ENCODE data around the gene PELI1. TPM values are rescaled to one million over a fixed set of nuclear protein-coding genes. Genes with fewer than 3 reads are reported as not detected.
A peak's percentile ranks its signal among the peaks of the same experiment; 100 is the strongest.

PELI1 gene
- total RNA-seq, 4 donors from 2014 or later, result 18.4 to 31.0 (median 24.6) TPM

DNA sequence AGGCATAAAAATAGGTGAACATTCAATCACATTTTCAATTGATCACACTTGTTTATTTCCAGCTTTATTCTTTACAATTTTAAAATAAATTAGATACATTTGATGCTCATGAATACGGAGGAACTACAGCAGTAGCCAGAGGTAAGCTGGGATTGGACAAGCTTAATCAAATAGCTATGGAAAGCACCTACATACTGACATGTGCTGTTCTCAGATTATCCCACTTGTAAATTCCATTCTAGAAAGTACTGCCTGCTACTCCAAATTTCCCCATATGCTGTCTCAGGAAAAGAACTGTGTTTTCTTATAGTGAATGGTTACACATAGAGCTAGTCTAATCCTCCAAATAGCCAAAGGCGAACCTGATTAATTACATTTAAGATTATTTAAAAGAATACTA is 24.2 kb downstream of the PELI1 start:
- peaks cover 3 to 58% (median 27%) of the 10 kb centered on the region in 4 donors for H3K4me1 ChIP-seq
- no peaks in the 10 kb centered on the region for H3K9me3 ChIP-seq
- TF ChIP-seq EP300 (IDR thresholded peaks at IDR 0.05), result no peak
- no peak for TF ChIP-seq POLR2A (IDR thresholded peaks at IDR 0.05)
- TF ChIP-seq, protein P1, sequence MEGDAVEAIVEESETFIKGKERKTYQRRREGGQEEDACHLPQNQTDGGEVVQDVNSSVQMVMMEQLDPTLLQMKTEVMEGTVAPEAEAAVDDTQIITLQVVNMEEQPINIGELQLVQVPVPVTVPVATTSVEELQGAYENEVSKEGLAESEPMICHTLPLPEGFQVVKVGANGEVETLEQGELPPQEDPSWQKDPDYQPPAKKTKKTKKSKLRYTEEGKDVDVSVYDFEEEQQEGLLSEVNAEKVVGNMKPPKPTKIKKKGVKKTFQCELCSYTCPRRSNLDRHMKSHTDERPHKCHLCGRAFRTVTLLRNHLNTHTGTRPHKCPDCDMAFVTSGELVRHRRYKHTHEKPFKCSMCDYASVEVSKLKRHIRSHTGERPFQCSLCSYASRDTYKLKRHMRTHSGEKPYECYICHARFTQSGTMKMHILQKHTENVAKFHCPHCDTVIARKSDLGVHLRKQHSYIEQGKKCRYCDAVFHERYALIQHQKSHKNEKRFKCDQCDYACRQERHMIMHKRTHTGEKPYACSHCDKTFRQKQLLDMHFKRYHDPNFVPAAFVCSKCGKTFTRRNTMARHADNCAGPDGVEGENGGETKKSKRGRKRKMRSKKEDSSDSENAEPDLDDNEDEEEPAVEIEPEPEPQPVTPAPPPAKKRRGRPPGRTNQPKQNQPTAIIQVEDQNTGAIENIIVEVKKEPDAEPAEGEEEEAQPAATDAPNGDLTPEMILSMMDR (IDR thresholded peaks at IDR 0.05), result no peak
- H3K27ac ChIP-seq, result no peak overlapping the region
- no peak overlapping the region for H3K4me3 ChIP-seq
- H3K27me3 ChIP-seq, result no peaks in the 10 kb centered on the region
- DNase-seq (ENCODE audit: low spot score in 2 of 2), result no peak
- 89 to 97% methylated on average over 2 of the region's 2 CpGs for WGBS, 2 donors
- no peaks in the 10 kb centered on the region for H3K36me3 ChIP-seq

DNA sequence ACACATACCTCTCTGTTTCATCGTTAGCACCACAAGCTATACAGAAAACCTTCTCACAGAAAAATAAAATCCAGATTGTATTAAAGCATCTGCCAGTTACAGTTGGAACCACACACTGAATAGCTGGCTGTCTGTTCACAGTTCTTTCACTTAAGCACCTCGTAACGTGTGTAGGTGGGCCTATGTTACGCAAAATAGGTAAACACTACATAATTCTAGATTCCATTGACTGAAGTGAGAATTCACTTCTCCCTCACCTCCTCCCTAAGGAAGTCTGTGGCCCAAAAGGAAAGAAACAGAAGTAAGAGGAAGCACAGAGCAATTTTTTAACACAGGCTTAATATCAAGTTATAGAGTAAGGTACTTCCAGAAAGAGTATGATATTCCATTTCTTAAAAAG is 24.9 kb downstream of the PELI1 start:
- DNase-seq (ENCODE audit: low spot score in 2 of 2), result no peak
- Histone ChIP-seq H3K4me3 (no peak overlapping the region), H3K9me3 (no peaks in the 10 kb centered on the region), H3K4me1 (peaks cover 3 to 64% (median 31%) of the 10 kb centered on the region in 4 donors), H3K27ac (no peak overlapping the region), H3K27me3 (no peaks in the 10 kb centered on the region), H3K36me3 (no peaks in the 10 kb centered on the region)
- WGBS, 2 donors, result 59 to 69% methylated on average over 4 of the region's 4 CpGs
- TF ChIP-seq POLR2A (IDR thresholded peaks at IDR 0.05), result no peak
- TF ChIP-seq, protein P1 (IDR thresholded peaks at IDR 0.05), result no peak
- TF ChIP-seq EP300 (IDR thresholded peaks at IDR 0.05), result no peak

DNA sequence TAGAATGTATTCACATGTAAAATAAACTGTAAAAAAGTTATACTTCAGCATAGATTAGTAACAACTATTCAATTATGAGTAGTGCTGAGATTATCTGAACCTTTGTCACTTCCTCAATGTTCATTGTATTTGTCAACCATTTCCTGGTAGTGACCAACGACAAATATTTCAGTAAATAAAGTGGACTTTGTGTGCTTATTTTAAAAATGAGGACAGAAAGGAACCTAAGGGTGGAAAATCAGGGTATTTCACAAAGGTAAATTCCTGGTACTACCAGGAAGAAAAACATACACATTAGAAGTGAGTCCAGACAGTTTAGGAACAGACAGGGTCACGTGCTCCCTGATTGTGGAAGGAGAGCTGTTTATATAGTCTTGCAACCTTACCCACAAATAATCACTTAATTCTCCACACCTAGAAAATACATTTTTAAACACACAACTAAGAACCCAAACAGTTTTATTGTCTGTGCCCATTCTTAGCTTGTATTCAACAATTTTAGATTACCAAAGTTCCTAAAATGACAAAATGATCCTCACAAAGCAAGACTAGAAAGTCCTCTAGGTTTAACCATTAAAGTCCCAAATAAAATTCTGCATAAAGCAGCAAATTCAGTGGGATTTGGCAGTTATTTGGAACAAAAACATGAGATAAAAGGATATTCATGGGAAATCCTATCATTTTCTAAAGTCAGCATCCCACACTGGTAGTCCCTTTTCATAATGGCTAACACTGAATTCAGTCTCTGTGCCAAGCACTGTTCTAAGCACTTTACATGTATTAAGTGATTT is 28.2 kb downstream of the PELI1 start:
- Histone ChIP-seq H3K36me3 (no peaks in the 10 kb centered on the region), H3K9me3 (no peaks in the 10 kb centered on the region), H3K27ac (peak overlapping the region in 3 of 4 donors; percentile 29 to 42 (median 38)), H3K27me3 (no peaks in the 10 kb centered on the region), H3K4me1 (peaks cover 3 to 88% (median 37%) of the 10 kb centered on the region in 4 donors), H3K4me3 (no peak overlapping the region)
- no peak for DNase-seq (ENCODE audit: low spot score in 2 of 2)
- WGBS, 2 donors, result 50 to 55% methylated on average over 2 of the region's 2 CpGs
- TF ChIP-seq, protein P1 (IDR thresholded peaks at IDR 0.05), result no peak
- no peak for TF ChIP-seq POLR2A (IDR thresholded peaks at IDR 0.05)

DNA sequence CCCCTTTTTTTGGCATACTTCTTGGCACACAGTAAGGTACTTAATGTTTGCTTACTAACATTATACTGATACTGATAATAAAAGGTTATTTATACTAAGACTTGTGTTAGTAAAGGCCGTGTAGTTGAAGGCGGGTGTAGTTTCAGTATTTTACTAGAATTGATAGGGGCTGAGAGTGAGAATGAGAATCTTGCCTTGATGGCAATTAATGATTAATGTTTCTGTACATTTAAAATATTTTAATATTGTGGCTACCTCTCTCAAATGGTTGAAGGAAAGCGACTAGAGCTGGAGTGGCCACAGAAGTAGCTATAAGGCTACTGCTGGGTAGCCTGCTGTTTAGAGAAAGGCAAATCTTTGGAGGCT is 29.3 kb downstream of the PELI1 start:
- Histone ChIP-seq H3K36me3 (no peaks in the 10 kb centered on the region), H3K27ac (peak overlapping the region in 3 of 4 donors; percentile 21 to 42 (median 39)), H3K4me1 (peaks cover 3 to 77% (median 40%) of the 10 kb centered on the region in 4 donors), H3K4me3 (no peak overlapping the region), H3K9me3 (no peaks in the 10 kb centered on the region), H3K27me3 (no peaks in the 10 kb centered on the region)
- no peak for DNase-seq (ENCODE audit: low spot score in 2 of 2)
- 91 to 93% methylated on average over 3 of the region's 3 CpGs for WGBS, 2 donors
- TF ChIP-seq POLR2A (IDR thresholded peaks at IDR 0.05), result no peak
- TF ChIP-seq, protein P1 (IDR thresholded peaks at IDR 0.05), result no peak
- no peak for TF ChIP-seq EP300 (IDR thresholded peaks at IDR 0.05)

DNA sequence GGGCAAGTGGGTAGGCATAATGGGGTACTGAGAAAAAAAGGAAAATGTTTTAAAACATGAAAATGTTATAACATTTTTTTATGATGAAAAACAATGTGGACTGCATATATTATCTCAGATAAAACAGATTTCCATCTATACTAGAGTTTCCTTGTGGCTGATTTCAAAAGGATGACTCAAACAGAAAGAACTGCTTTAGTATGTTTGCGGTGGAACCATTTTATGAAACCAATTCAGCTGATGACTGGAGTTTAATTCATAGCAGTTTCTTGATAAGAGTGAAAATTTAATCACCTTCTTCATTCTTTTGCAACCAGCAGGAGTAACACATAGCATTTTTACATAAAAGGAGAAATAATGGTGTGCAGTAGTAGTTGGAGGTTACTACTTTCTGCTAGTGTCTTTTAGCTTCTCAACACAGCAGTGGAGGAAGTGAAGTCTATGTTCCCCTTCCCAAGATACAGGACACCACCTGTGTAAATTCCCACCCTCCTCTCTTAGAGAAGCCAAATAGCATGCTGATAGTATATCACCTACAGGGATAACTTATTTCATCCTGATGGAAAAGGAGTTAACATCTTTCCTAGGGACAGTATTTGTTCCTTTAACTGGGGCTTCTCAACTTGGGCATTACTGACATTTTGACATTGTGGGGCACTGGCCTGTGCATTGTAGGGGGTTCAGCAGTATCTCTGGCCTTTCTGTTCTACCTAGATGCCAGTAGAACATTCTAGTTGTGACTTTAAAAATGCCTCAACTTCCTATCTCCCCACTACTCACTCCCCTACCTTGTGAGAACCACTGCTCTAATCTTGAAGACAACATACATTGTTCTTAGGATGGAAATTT is 29.9 kb downstream of the PELI1 start:
- DNase-seq (ENCODE audit: low spot score in 2 of 2), result no peak
- Histone ChIP-seq H3K4me3 (no peak overlapping the region), H3K4me1 (peaks cover 3 to 74% (median 37%) of the 10 kb centered on the region in 4 donors), H3K27ac (peak overlapping the region in 3 of 4 donors; percentile 21 to 72 (median 39)), H3K9me3 (no peaks in the 10 kb centered on the region), H3K27me3 (no peaks in the 10 kb centered on the region), H3K36me3 (no peaks in the 10 kb centered on the region)
- whole genome bisulfite sequencing, 2 donors, result 35 to 36% methylated on average over 1 of the region's 1 CpG
- no peak for TF ChIP-seq POLR2A (IDR thresholded peaks at IDR 0.05)
- TF ChIP-seq, protein P1 (IDR thresholded peaks at IDR 0.05), result no peak
- TF ChIP-seq EP300 (IDR thresholded peaks at IDR 0.05), result no peak
